Heart left ventricle (tissue), 16 donors: ENCODE measurements around the gene EIPR1. TPM values are rescaled to one million over a fixed set of nuclear protein-coding genes. Genes with fewer than 3 reads are reported as not detected.

ENCODE experiments used
- ATAC-seq, 4 donors: fragments of 200-7000 bp; cut with Tn5 transposase; one replicate each; pipeline ENCODE4 v1.9.1; 2020 to 2022; ENCODE audit warnings: moderate library complexity in 4 of 4, mild to moderate bottlenecking in 3 of 4, moderate number of reproducible peaks in 1 of 4
- DNase-seq, 5 donors: peaks; one replicate each; pipeline ENCODE4 v3.0.0-alpha.2; 2020
- H3K27ac ChIP-seq, 12 donors: fragments of 200-600 bp; sonication (generic) in 4 of 12; one replicate each; pipeline versions ENCODE4 v1.5.0 to v1.8.0; 2016 to 2022; ENCODE audit warnings: mild to moderate bottlenecking in 2 of 12
- H3K27me3 ChIP-seq, 9 donors: fragments of 200-600 bp; sonication (generic) in 2 of 9; one replicate each; pipeline versions ENCODE4 v1.5.1 to v1.8.0; 2016 to 2022; ENCODE audit warnings: mild to moderate bottlenecking in 3 of 9
- H3K36me3 ChIP-seq, 9 donors: fragments of 200-600 bp; sonication (generic) in 2 of 9; one replicate each; pipeline versions ENCODE4 v1.5.0 to v1.8.0; 2018 to 2022; ENCODE audit warnings: mild to moderate bottlenecking in 2 of 9
- H3K4me1 ChIP-seq, 12 donors: fragments of 200-600 bp; sonication (generic) in 4 of 12; one replicate each; pipeline versions ENCODE4 v1.5.0 to v1.8.0; 2016 to 2022; ENCODE audit warnings: mild to moderate bottlenecking in 3 of 12
- H3K4me3 ChIP-seq, 12 donors: fragments of 200-600 bp; sonication (generic) in 4 of 12; one replicate each; pipeline versions ENCODE4 v1.5.0 to v1.8.0; 2017 to 2022; ENCODE audit warnings: mild to moderate bottlenecking in 9 of 12, moderate library complexity in 4 of 12
- H3K9me3 ChIP-seq, 12 donors: fragments of 200-600 bp; sonication (generic) in 4 of 12; one replicate each; pipeline versions ENCODE4 v1.5.0 to v1.8.0; 2016 to 2022; ENCODE audit warnings: mild to moderate bottlenecking in 1 of 12
- CTCF ChIP-seq, 12 donors: fragments of 200-600 bp; sonication (generic) in 4 of 12; IDR thresholded peaks; one replicate each; pipeline versions ENCODE4 v1.5.0 to v1.8.0; 2018 to 2022; ENCODE audit warnings: antibody characterized with exemption in 12 of 12, mild to moderate bottlenecking in 5 of 12
- POLR2A ChIP-seq, 2 donors: fragments of 450-650 bp; IDR thresholded peaks; one replicate each; pipeline ENCODE4 v1.6.1; 2017; ENCODE audit warnings: antibody characterized with exemption in 2 of 2, mild to moderate bottlenecking in 2 of 2, moderate library complexity in 2 of 2
- WGBS, 4 donors: extraction: QIAGEN DNeasy Blood & Tissue Kit in 2 of 4; methylation state at CpG; one replicate each; pipeline versions ENCODE4 v1.1.5 to v1.1.7; 2013 to 2018; 5-methylcytosine and 5-hydroxymethylcytosine counted together
- intact Hi-C, 10 donors: fragments of 100-400 bp; cut with DNase I; formaldehyde crosslinking; loops; one replicate each; pipeline versions ENCODE4 v1.11.1 to v1.14.2; 2022
- polyA plus RNA-seq, 2 donors: library from polyadenylated mRNA; stranded (reverse); fragments of 200-250 nt; gene quantifications; one replicate each; pipeline ENCODE4 v1.2.3, GENCODE V29; 2013
- total RNA-seq, 9 donors: library from RNA; depleted of rRNA in 2 of 9; stranded (reverse); fragments of >200 nt in 2 of 9; fragmentation: NEBNext Ultra II Directional in 3 of 9; extraction: Animal tissue kit (Norgen Biotek cat#: 25700) in 3 of 9; gene quantifications; one replicate each; pipeline versions ENCODE4 v1.1.0 to v1.2.4, GENCODE V29; 2016 to 2023
- donor health status: ischemic (EF 13 %, LVEDD 7.1; RV severe dilation, severe dysfunction).
- donor health status: healthy with polysubstance abuse.
- donor health status: DM: no; HTN: yes; CAD: no.
- donor health status: DM: no; HTN: no; CAD: no.
- donor health status: ischemic (EF 25% LVEDD 6.9; RV normal size, moderate dysfunction).
- donor health status: ischemic (EF 25% LVEDD 5.7; RV mildly dilated, moderate dysfunction).
- donor health status: healthy.
- donor health status: DM: yes; HTN: yes; CAD: no.
- donor health status: ischemic (EF 35%, LVEDD 5.7; RV mildly dilated, moderate dysfunction).
- donor health status: nonischemic (EF 11% LVEDD 7.7; RV severe dilation, severe dysfunction).
- donor health status: DM: yes; HTN: yes; CAD: no.
- donor health status: PGD.
- donor health status: ischemic (EF 29% LVEDD 5.4; RV normal size, mild dysfunction).
- donor health status: nonischemic (EF 23%, LVEDD 6.1; RV moderate dilation, normal function).

Gene EIPR1
- total and polyA plus RNA-seq, 11 donors = 7.9 to 26.1 (median 13.3) TPM

DNA sequence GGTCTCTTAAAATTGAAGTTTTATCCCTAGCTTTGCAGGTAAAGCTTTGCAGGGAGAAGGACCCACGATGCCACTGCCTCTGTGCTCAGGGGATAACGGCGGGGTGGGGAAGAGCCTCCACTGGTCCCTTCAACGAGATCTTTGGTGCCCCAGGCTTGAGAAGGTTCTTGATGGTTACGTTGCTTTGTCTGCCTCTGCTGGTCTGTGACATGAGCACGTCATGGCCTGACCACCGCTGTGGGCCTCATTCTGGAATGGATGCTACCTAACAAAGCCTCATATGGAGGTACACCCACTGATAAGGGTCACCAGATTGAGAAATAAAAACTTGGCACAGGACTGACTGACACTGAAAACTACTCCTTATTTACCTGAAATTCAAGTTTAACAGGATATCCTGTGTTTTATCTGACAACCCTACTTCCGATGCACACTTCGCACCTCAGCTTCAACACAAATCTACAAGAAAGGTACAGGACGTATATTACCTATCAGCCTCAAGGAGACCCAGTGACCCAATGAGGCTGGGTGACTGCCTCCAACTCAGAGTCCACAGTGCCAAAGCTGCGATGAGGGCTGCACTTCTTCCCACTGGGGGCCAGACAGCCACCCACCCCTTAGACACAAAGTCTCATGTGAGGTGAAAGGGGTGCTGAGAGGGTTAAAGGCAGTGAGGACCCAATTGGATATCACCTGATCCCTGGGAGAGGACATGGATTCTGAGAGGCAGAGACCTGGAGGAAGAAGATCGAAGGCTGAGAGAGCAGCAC, 64.9 kb downstream of the EIPR1 start:
- ATAC-seq = no peak
- Histone ChIP-seq H3K4me1 (no peaks in the 10 kb centered on the region), H3K36me3 (peaks cover 0 to 2% (median 0%) of the 10 kb centered on the region in 9 donors), H3K9me3 (no peaks in the 10 kb centered on the region), H3K4me3 (no peak overlapping the region), H3K27me3 (no peaks in the 10 kb centered on the region), H3K27ac (no peak overlapping the region)
- no peak for TF ChIP-seq CTCF (IDR thresholded peaks at IDR 0.05)
- TF ChIP-seq POLR2A (IDR thresholded peaks at IDR 0.05) = no peak
- intact Hi-C loops = no loop called here
- 89 to 95% (median 91%) methylated on average over 8 to 12 of the region's 12 CpGs for WGBS, 4 donors
- peak in 1 of 5 donors; percentile 11 for DNase-seq

DNA sequence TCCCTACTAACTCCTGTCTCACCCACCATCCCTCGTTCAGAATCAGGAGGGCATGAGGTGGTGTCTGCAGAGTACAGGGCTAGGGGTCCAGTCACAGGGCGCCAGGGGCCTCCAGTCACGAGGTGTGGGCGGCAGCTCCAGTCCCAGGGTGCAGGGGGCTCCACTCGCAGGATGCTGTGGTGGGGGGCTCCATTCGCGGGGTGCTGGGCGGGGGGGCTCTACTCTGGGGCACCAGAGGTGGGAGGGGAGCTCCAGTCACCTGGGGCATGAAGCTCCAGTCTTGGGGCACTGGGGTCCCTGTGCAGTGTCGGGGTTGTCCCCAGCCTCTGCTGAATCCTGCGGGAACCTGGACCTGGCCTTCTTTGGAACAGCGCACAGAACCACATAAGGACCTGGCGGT, 66.0 kb downstream of the EIPR1 start:
- ATAC-seq = no peak

DNA sequence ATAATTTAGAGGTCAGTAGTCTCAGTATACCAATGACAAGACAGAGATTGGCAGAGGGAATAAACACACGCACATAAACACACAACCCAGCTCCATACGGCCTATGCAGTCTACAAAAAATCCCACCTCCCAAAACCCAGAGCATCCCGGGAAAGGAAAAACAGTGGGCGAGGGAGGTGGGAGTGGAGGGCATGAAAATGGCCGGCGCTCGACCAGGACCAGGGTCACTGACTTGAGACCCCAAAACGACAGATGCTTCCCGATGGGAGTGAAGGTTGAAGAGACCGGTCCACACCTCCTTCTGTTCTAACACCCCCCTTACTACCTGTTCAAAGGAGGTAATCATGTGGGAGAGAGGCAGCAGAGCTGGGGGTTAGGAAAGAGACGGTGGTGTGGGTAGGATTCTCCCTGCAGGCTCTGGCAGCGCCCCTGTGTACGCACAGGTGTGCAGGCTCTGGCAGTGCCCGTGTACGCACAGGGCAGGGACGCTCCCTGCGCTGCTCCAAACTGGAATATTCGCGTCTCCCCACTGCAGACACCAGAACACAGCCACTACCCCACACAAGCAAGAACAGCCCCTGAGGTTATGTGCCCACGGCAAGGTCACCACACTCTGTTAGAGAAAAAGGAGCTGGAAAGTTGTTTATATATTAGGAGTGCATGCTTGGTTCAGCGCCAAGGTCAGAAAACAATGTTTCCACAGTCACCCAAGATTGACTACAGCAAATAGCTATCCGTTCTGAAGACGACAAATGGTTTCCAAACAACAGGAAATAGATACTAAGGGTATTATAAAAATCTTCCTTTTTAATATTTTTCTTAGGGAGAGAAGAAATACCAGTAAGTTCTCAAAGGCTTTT, 67.9 kb downstream of the EIPR1 start:
- no peaks in the 10 kb centered on the region for H3K36me3 ChIP-seq
- no peak for TF ChIP-seq CTCF (IDR thresholded peaks at IDR 0.05)
- TF ChIP-seq POLR2A (IDR thresholded peaks at IDR 0.05) = no peak
- H3K9me3 ChIP-seq = no peaks in the 10 kb centered on the region
- H3K4me3 ChIP-seq = no peak overlapping the region
- no peaks in the 10 kb centered on the region for H3K27me3 ChIP-seq
- intact Hi-C loops = loop anchor here in 3 of 10 donors (10.0 kb wide), 2 partner anchors 305 to 1455 kb away; no protein-coding TSS in a partner anchor
- peak in 1 of 5 donors; percentile 26 for DNase-seq
- WGBS, 4 donors = 90 to 95% (median 93%) methylated on average over 23 of the region's 23 CpGs
- peak in 1 of 4 donors; percentile 13 for ATAC-seq
- H3K27ac ChIP-seq = no peak overlapping the region
- no peaks in the 10 kb centered on the region for H3K4me1 ChIP-seq

More for the DNA sequence above, 66.0 kb downstream of the EIPR1 start:
- WGBS, 4 donors = 92 to 98% (median 96%) methylated on average over 5 to 12 of the region's 12 CpGs
- H3K27me3 ChIP-seq = no peaks in the 10 kb centered on the region
- H3K4me3 ChIP-seq = no peak overlapping the region
- intact Hi-C loops = no loop called here
- peak in 1 of 5 donors; percentile 38 for DNase-seq
- H3K9me3 ChIP-seq = no peaks in the 10 kb centered on the region
- H3K27ac ChIP-seq = no peak overlapping the region
- no peak for TF ChIP-seq POLR2A (IDR thresholded peaks at IDR 0.05)
- no peak for TF ChIP-seq CTCF (IDR thresholded peaks at IDR 0.05)
- H3K36me3 ChIP-seq = no peaks in the 10 kb centered on the region
- no peaks in the 10 kb centered on the region for H3K4me1 ChIP-seq

DNA sequence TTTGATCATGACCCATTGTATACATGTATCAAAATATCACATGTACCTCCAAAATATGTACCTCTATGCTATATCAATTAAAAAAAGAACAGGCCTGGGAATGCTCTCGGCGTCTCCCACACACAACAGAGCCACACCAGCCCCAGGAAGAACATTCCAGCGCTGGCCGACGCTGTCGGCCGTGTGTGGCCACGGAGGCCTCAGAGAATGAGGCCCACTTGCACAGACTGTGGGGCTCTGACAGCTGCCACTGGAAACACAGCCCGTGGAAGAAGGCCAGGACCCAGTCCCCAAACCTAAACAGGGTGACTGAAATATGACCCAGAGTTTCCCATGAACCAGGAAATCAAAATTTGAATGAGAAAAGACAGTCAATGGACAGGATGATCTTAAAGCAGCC, 69.7 kb downstream of the EIPR1 start:
- no peaks in the 10 kb centered on the region for H3K9me3 ChIP-seq
- peaks cover 0 to 13% (median 5%) of the 10 kb centered on the region in 12 donors for H3K4me1 ChIP-seq
- TF ChIP-seq CTCF (IDR thresholded peaks at IDR 0.05) = no peak
- no peak for TF ChIP-seq POLR2A (IDR thresholded peaks at IDR 0.05)
- no peak overlapping the region for H3K4me3 ChIP-seq
- no peaks in the 10 kb centered on the region for H3K27me3 ChIP-seq
- 91 to 93% (median 92%) methylated on average over 9 of the region's 9 CpGs for WGBS, 4 donors
- intact Hi-C loops = loop anchor here in 3 of 10 donors (10.0 kb wide), 2 partner anchors 303 to 1453 kb away; no protein-coding TSS in a partner anchor
- DNase-seq (peak in 1 of 5 donors; percentile 46), ATAC-seq (no peak)
- H3K36me3 ChIP-seq = no peaks in the 10 kb centered on the region
- no peak overlapping the region for H3K27ac ChIP-seq
